OCI-LY7 (cell line): ENCODE results near the gene PARVG. TPM values are rescaled to one million over a fixed set of nuclear protein-coding genes. Genes with fewer than 3 reads are reported as not detected.

ENCODE experiments used
- BruUV-seq: library from RNA; stranded (reverse); fragments of 400-500 nt; replicated peaks from 2 replicates; lab custom pipeline; 2021; lab: Mats Ljungman, UMichigan
- CTCF ChIA-PET: fragments of 300-600 bp; sonication (Branson Sonifier 250); formaldehyde crosslinking; loops from one replicate; lab custom pipeline; 2022; ENCODE audit warnings: antibody characterized with exemption; ENCODE audit not compliant: unreplicated experiment; lab: Charles Lee
- POLR2A ChIA-PET: fragments of 300-600 bp; sonication (Branson Sonifier 250); formaldehyde crosslinking; loops from one replicate; lab custom pipeline; 2022; ENCODE audit warnings: antibody characterized with exemption; lab: Charles Lee
- DNase-seq: peaks from one replicate; pipeline ENCODE4 v3.0.0-alpha.2; 2015; ENCODE audit warnings: low spot score
- H2AFZ ChIP-seq: fragments of 200-600 bp; sonication (generic), shearing (Covaris generic); 2 replicates; pipeline ENCODE4 v1.6.1; 2014; ENCODE audit warnings: mild to moderate bottlenecking, antibody characterized with exemption, low read length, moderate library complexity
- H3K27ac ChIP-seq: fragments of 200-600 bp; sonication (generic); 2 replicates; pipeline ENCODE4 v1.5.1; 2014; ENCODE audit warnings: mixed run types, low read depth, mild to moderate bottlenecking, moderate library complexity, low read length, inconsistent platforms; ENCODE audit not compliant: poor library complexity, severe bottlenecking
- H3K36me3 ChIP-seq: fragments of 200-600 bp; sonication (generic); 2 replicates; pipeline ENCODE4 v1.6.1; 2014; ENCODE audit warnings: mild to moderate bottlenecking, antibody characterized with exemption, low read length, moderate library complexity, mixed read lengths; ENCODE audit not compliant: insufficient read depth
- H3K4me1 ChIP-seq: fragments of 200-600 bp; sonication (generic); 2 replicates; pipeline ENCODE4 v1.5.1; 2014; ENCODE audit warnings: mild to moderate bottlenecking, low read length; ENCODE audit not compliant: insufficient read depth, poor library complexity, severe bottlenecking
- H3K4me2 ChIP-seq: fragments of 200-600 bp; sonication (generic); 2 replicates; pipeline ENCODE4 v1.6.1; 2014; ENCODE audit warnings: mild to moderate bottlenecking, low read length
- H3K4me3 ChIP-seq: fragments of 200-600 bp; sonication (generic); 2 replicates; pipeline ENCODE4 v1.5.1; 2014; ENCODE audit warnings: mild to moderate bottlenecking, low read depth, low read length; ENCODE audit not compliant: poor library complexity, severe bottlenecking
- H3K79me2 ChIP-seq: fragments of 200-600 bp; sonication (generic); 2 replicates; pipeline ENCODE4 v1.6.1; 2016; ENCODE audit warnings: low read depth, mild to moderate bottlenecking, low read length, moderate library complexity, mixed read lengths; ENCODE audit not compliant: insufficient read depth
- H3K9me2 ChIP-seq: fragments of 200-600 bp; sonication (generic); 2 replicates; pipeline ENCODE4 v1.6.1; 2016; ENCODE audit warnings: mild to moderate bottlenecking, low read length, mixed read lengths; ENCODE audit not compliant: insufficient read depth
- H3K9me3 ChIP-seq: fragments of 200-600 bp; sonication (generic); 2 replicates; pipeline ENCODE4 v1.6.1; 2014; ENCODE audit warnings: mild to moderate bottlenecking, mixed run types, low read length, mixed read lengths
- H4K20me1 ChIP-seq: fragments of 200-600 bp; sonication (generic); 2 replicates; pipeline ENCODE4 v1.6.1; 2014; ENCODE audit warnings: mild to moderate bottlenecking, antibody characterized with exemption, low read length, moderate library complexity, mixed read lengths; ENCODE audit not compliant: insufficient read depth
- EZH2phosphoT487 ChIP-seq: fragments of 200-600 bp; sonication (generic); IDR thresholded peaks from 2 replicates; pipeline ENCODE4 v1.6.1; 2018; ENCODE audit warnings: low read depth, borderline replicate concordance, mild to moderate bottlenecking, mixed run types, antibody characterized with exemption, low read length, moderate library complexity, mixed read lengths
- intact Hi-C: fragments of 100-400 bp; cut with micrococcal nuclease; formaldehyde crosslinking; loops from one replicate; pipeline ENCODE4 v1.10.0; 2022; ENCODE audit not compliant: unreplicated experiment
- total RNA-seq, 2 experiments: library from RNA; depleted of rRNA in 1 of 2; stranded (reverse); fragments of >200 nt in 1 of 2; shearing (Covaris generic) in 1 of 2; gene quantifications; 2 replicates each; pipeline ENCODE4 v1.2.3, GENCODE V29; 2014 to 2022
- TF ChIP-seq, protein P1 (sequence below): fragments of 200-600 bp; sonication (generic); conservative IDR thresholded peaks from 2 replicates; pipeline ENCODE4 v1.5.1; 2014; ENCODE audit warnings: mild to moderate bottlenecking, antibody characterized with exemption, low read length, moderate library complexity, mixed read lengths

Gene PARVG
- total RNA-seq, 2 experiments from 2014 or later = 0.85 to 7.7 TPM

DNA sequence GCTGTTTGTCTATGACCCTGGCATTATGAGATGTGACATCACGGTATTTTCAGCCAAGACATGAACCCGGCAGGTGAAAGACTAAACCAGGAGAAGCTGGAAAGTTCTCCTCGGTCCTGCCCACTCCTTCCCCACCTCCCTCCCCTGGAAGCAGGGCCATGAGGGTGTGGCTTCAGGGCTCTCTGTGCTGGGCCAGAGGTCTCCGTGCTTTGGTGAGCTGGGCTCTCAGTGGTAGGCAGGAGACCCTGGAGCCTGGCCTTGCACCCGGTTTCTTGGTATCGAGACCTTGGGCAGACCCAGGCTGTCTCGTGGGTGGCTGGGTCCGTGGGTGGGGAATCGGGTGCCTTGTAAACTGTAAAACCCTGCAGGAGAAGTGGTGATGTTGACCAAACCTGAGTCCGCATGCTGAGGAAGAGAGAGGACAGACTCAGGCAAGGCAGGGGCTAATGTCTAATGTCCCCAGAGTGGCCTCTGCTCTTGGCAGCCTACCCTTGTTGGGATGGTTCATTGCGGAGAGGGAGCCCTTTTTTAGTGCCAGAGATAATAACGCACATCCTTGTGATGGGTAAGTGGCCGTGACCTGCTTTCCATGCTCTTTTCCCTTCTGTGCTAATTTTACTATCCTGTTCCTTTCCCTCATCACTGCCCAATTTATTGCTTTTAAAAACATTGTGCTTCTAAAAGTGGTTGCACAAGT lies 48.6 kb upstream of the PARVG start:
- intact Hi-C loops = no loop called here
- no peak for DNase-seq
- H3K79me2 ChIP-seq = no peaks in the 10 kb centered on the region
- H3K36me3 ChIP-seq = no peaks in the 10 kb centered on the region
- no peak overlapping the region for H3K27ac ChIP-seq
- 0 out of 2 replicates have a peak, but pooled peaks cover 2% of the 10 kb centered on the region for H3K9me3 ChIP-seq
- H3K9me2 ChIP-seq = no peaks in the 10 kb centered on the region
- no peaks in the 10 kb centered on the region for H4K20me1 ChIP-seq
- H3K4me2 ChIP-seq = no peak overlapping the region
- ChIA-PET POLR2A (no interaction called here), CTCF (interaction anchor here (0.6 kb wide), 1 partner anchor 630 kb away, joined by 3 read pairs; no protein-coding TSS in a partner anchor)
- H3K4me3 ChIP-seq = no peak overlapping the region
- no peak for TF ChIP-seq EZH2phosphoT487
- H3K4me1 ChIP-seq = no peaks in the 10 kb centered on the region
- BruUV-seq = no TSS peak
- H2AFZ ChIP-seq = no peak overlapping the region

DNA sequence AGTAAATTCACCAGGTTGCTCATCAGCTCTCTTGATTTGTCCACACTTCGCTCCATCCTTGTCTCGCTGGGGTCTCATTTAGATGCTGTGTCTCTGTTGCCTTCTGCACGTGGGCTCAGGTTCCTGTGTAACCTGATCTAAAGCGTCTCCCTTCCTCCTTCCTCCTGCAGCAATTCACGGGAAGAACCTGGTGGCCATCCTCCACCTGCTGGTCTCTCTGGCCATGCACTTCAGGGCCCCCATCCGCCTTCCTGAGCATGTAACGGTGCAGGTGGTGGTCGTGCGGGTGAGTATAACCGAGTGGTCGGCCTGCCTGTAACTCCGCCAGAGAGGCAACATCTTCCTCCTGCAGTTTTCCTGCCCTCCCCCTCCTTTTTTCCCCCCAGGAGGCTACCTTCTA lies 48.0 kb upstream of the PARVG start:
- DNase-seq = no peak
- no TSS peak for BruUV-seq
- Histone ChIP-seq H3K4me2 (no peak overlapping the region), H3K9me3 (no peaks in the 10 kb centered on the region), H2AFZ (no peak overlapping the region), H3K79me2 (no peaks in the 10 kb centered on the region), H3K4me3 (no peak overlapping the region), H4K20me1 (no peaks in the 10 kb centered on the region), H3K4me1 (no peaks in the 10 kb centered on the region), H3K36me3 (no peaks in the 10 kb centered on the region), H3K9me2 (no peaks in the 10 kb centered on the region), H3K27ac (no peak overlapping the region)
- TF ChIP-seq, protein P1, sequence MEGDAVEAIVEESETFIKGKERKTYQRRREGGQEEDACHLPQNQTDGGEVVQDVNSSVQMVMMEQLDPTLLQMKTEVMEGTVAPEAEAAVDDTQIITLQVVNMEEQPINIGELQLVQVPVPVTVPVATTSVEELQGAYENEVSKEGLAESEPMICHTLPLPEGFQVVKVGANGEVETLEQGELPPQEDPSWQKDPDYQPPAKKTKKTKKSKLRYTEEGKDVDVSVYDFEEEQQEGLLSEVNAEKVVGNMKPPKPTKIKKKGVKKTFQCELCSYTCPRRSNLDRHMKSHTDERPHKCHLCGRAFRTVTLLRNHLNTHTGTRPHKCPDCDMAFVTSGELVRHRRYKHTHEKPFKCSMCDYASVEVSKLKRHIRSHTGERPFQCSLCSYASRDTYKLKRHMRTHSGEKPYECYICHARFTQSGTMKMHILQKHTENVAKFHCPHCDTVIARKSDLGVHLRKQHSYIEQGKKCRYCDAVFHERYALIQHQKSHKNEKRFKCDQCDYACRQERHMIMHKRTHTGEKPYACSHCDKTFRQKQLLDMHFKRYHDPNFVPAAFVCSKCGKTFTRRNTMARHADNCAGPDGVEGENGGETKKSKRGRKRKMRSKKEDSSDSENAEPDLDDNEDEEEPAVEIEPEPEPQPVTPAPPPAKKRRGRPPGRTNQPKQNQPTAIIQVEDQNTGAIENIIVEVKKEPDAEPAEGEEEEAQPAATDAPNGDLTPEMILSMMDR = no peak
- no peak for TF ChIP-seq EZH2phosphoT487
- CTCF ChIA-PET = no interaction called here
- intact Hi-C loops = no loop called here
- POLR2A ChIA-PET = no interaction called here

DNA sequence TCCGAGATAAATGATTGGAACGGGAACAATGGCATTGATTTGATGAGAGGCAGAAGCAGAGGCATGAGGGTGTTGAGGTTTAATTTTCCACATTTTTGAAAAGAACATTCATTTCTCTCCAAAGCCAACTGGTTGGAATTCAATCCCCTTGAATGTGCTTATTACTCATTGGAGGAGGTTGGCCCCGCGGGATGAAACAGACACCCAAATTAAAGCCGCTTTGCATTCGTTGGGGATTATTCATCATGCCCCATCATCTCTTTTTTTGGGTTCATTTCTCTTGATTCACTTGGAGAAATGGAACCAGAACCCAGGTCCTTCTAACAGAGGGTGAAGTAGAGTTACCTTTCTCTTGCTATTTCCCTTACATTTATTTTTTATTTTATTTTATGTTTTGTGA lies 47.6 kb upstream of the PARVG start:
- ChIA-PET CTCF (no interaction called here), POLR2A (no interaction called here)
- TF ChIP-seq, protein P1 = no peak
- no peak for TF ChIP-seq EZH2phosphoT487
- H3K9me2 ChIP-seq = no peaks in the 10 kb centered on the region
- BruUV-seq = no TSS peak
- H3K4me2 ChIP-seq = no peak overlapping the region
- H3K27ac ChIP-seq = no peak overlapping the region
- H4K20me1 ChIP-seq = no peaks in the 10 kb centered on the region
- no peak overlapping the region for H2AFZ ChIP-seq
- H3K4me1 ChIP-seq = no peaks in the 10 kb centered on the region
- no peak overlapping the region for H3K4me3 ChIP-seq
- H3K9me3 ChIP-seq = no peaks in the 10 kb centered on the region
- intact Hi-C loops = no loop called here
- H3K36me3 ChIP-seq = no peaks in the 10 kb centered on the region
- no peaks in the 10 kb centered on the region for H3K79me2 ChIP-seq
- no peak for DNase-seq
